ENCODE data around the gene ARHGAP8. TPM values are rescaled to one million over a fixed set of nuclear protein-coding genes. Genes with fewer than 3 reads are reported as not detected.

ARHGAP8 gene
- total RNA-seq, 2 donors from 2014 or later = 0.24 TPM; not detected in 1

DNA sequence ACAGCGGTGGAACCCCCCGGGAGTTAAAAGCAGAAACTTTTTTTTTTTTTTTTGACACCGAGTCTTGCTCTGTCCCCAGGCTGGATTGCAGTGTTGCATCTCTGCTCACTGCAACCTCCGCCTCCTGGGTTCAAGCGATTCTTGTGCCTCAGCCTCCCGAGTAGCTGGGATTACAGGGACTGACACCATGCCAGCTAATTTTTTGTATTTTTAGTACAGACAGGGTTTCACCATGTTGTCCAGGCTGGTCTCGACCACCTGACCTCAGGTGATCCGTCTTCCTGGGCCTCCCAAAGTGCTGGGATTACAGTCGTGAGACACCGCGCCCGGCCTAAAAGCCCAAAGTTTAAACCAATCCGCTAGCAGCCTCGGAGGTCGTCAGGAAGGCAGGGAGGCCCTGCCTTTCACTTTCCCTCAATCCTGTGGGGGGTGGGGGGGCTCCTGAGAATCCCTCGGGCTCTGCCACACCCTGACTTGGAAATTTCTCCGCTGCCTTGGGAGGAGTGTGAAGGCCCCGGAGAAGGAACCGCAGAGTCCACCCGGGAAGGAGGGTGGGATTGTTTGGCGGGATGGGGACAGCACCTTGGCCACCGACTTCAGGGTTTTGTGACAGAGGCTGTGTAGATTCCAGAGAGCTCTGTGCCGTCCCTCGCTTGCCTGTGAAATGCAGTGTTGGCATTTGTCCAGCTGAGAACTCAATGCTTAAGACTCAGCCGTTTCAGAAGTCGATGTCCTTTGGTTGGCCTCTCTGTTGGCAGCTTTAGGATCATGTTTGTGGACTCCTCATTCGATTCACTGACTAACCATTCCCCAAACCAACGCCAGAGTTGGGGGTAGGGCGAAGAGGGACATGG lies 1.0 kb downstream of the ARHGAP8 start:
- H3K27ac ChIP-seq = no peak overlapping the region
- H3K4me1 ChIP-seq = peaks cover 0 to 16% of the 10 kb centered on the region in 2 donors
- peaks cover 3 to 9% of the 10 kb centered on the region in 2 donors for H3K27me3 ChIP-seq
- no peak overlapping the region for H3K4me3 ChIP-seq
- H3K9me3 ChIP-seq = peaks cover 0 to 15% of the 10 kb centered on the region in 2 donors
- TF ChIP-seq, protein P1, sequence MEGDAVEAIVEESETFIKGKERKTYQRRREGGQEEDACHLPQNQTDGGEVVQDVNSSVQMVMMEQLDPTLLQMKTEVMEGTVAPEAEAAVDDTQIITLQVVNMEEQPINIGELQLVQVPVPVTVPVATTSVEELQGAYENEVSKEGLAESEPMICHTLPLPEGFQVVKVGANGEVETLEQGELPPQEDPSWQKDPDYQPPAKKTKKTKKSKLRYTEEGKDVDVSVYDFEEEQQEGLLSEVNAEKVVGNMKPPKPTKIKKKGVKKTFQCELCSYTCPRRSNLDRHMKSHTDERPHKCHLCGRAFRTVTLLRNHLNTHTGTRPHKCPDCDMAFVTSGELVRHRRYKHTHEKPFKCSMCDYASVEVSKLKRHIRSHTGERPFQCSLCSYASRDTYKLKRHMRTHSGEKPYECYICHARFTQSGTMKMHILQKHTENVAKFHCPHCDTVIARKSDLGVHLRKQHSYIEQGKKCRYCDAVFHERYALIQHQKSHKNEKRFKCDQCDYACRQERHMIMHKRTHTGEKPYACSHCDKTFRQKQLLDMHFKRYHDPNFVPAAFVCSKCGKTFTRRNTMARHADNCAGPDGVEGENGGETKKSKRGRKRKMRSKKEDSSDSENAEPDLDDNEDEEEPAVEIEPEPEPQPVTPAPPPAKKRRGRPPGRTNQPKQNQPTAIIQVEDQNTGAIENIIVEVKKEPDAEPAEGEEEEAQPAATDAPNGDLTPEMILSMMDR (IDR thresholded peaks at IDR 0.05) = no peak
- H3K36me3 ChIP-seq = no peaks in the 10 kb centered on the region
- no peak for DNase-seq (ENCODE audit: low spot score)

GRCh38 chr22:44754998-44755397 lies 2.6 kb downstream of the ARHGAP8 start:
- H3K27me3 ChIP-seq = peaks cover 3 to 9% of the 10 kb centered on the region in 2 donors
- H3K9me3 ChIP-seq = peaks cover 0 to 15% of the 10 kb centered on the region in 2 donors
- H3K36me3 ChIP-seq = no peaks in the 10 kb centered on the region
- no peak overlapping the region for H3K27ac ChIP-seq
- no peak for DNase-seq (ENCODE audit: low spot score)
- H3K4me1 ChIP-seq = peaks cover 0 to 16% of the 10 kb centered on the region in 2 donors
- H3K4me3 ChIP-seq = no peak overlapping the region
- TF ChIP-seq, protein P1 (IDR thresholded peaks at IDR 0.05) = no peak

DNA sequence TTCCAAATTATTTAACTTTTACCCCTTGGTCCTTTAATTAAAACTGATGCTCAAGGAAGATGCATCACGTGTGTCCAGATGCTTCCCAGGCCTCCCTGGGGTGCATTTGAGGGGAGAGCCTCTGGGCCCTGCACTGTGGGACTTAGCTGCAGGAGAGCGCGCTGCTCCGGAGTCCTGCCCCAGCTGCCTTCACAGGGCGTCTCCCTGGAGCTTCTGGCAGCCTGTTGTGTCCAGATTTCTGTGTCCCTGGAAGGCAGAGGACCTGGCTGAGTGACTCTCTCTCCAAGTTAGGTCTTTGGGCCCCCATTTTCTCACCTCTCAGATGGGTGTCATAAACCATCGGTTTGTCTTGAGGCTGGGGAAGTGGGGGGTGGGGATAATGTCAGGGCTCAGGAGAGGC lies 3.0 kb downstream of the ARHGAP8 start:
- H3K4me3 ChIP-seq = no peak overlapping the region
- H3K27me3 ChIP-seq = peaks cover 3 to 9% of the 10 kb centered on the region in 2 donors
- DNase-seq (ENCODE audit: low spot score) = no peak
- H3K27ac ChIP-seq = no peak overlapping the region
- peaks cover 0 to 16% of the 10 kb centered on the region in 2 donors for H3K4me1 ChIP-seq
- H3K36me3 ChIP-seq = no peaks in the 10 kb centered on the region
- peaks cover 0 to 15% of the 10 kb centered on the region in 2 donors for H3K9me3 ChIP-seq
- TF ChIP-seq, protein P1 (IDR thresholded peaks at IDR 0.05) = no peak

DNA sequence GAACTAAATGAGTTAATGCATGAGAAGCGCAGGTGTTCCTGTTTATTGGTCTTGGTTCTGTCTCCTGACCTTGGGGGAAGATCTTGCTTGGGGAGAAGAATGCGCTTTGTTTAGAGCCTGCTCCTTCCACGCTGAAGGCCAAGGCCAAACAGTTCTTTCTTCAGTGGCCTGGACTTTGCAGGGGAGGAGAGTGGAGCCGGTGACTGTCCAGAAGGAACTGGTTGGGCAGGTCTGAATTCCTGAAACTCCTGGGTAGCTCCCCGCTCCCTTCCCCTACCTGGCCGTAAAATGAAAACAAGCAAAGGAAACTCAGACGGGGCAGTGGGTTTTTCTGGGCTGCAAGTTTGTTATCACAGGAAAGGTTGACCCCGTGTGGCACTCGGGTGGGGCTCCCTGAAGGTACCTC lies 3.6 kb downstream of the ARHGAP8 start:
- no peak for DNase-seq (ENCODE audit: low spot score)
- peaks cover 0 to 9% of the 10 kb centered on the region in 2 donors for H3K27me3 ChIP-seq
- H3K4me3 ChIP-seq = no peak overlapping the region
- no peak overlapping the region for H3K27ac ChIP-seq
- H3K4me1 ChIP-seq = peaks cover 0 to 16% of the 10 kb centered on the region in 2 donors
- no peaks in the 10 kb centered on the region for H3K36me3 ChIP-seq
- peaks cover 0 to 11% of the 10 kb centered on the region in 2 donors for H3K9me3 ChIP-seq
- TF ChIP-seq, protein P1 (IDR thresholded peaks at IDR 0.05) = no peak

- Histone ChIP-seq H3K36me3 (no peaks in the 10 kb centered on the region), H3K4me3 (no peak overlapping the region), H3K9me3 (no peaks in the 10 kb centered on the region), H3K27ac (no peak overlapping the region), H3K27me3 (no peaks in the 10 kb centered on the region), H3K4me1 (peaks cover 0 to 2% of the 10 kb centered on the region in 2 donors)
- no peak for DNase-seq (ENCODE audit: low spot score)
- TF ChIP-seq, protein P1 (IDR thresholded peaks at IDR 0.05) = no peak
Observed at GRCh38 chr22:44758344-44758973, 6.1 kb downstream of the ARHGAP8 start.

All from right atrium auricular region (tissue), 2 donors.